ENCODE data around the gene MUSK.

- no peak for TF ChIP-seq CTCF (IDR thresholded peaks at IDR 0.05)
- no peak for TF ChIP-seq ATF6 (CRISPR knock-in tag; IDR thresholded peaks at IDR 0.05)
- TF ChIP-seq NFYB (CRISPR knock-in tag; conservative IDR thresholded peaks at IDR 0.05; ENCODE audit: low read depth), result no peak
- TF ChIP-seq MAX (CRISPR knock-in tag; IDR thresholded peaks at IDR 0.05), result no peak
- no peak for TF ChIP-seq AR (CRISPR knock-in tag; IDR thresholded peaks at IDR 0.05)
These were observed 17.6 kb upstream of the MUSK start for GRCh38 chr9:110650991-110651411.
